ENCODE data around the gene SSH2. TPM values are rescaled to one million over a fixed set of nuclear protein-coding genes. Genes with fewer than 3 reads are reported as not detected.
"Not testable (repeated sequence)": the region's sequence is repeated elsewhere in the genome, so short reads cannot be mapped to it uniquely, and the experiment has no call there.

Gene SSH2
- total RNA-seq, 2 experiments from 2014 or later = 32.0 to 33.1 TPM

GRCh38 chr17:29897136-29897535 lies 32.9 kb downstream of the SSH2 start:
- H3K27ac Mint-ChIP-seq; H3K36me3 Mint-ChIP-seq; H3K4me3 Mint-ChIP-seq; DNase-seq; intact Hi-C loops (cut with micrococcal nuclease); H3K9me3 Mint-ChIP-seq; POLR2A ChIA-PET; H3K27me3 Mint-ChIP-seq; CTCF ChIA-PET: not testable (repeated sequence)
- H3K4me1 Mint-ChIP-seq (ENCODE audit: low read depth) = peaks cover 12% of the 10 kb centered on the region

- Mint-ChIP-seq H3K27me3 (no peaks in the 10 kb centered on the region), H3K9me3 (peaks cover 2% of the 10 kb centered on the region), H3K36me3 (peaks cover 6% of the 10 kb centered on the region), H3K27ac (no peak overlapping the region), H3K4me3 (no peak overlapping the region), H3K4me1 (ENCODE audit: low read depth) (peaks cover 14% of the 10 kb centered on the region)
- DNase-seq = no peak
- intact Hi-C loops (cut with micrococcal nuclease) = no loop called here
- ChIA-PET POLR2A (no interaction called here), CTCF (interaction anchor here (1.0 to 1.1 kb wide), 2 partner anchors 39 to 113 kb away, joined by 3 to 9 read pairs; no protein-coding TSS in a partner anchor)
These were observed 37.8 kb downstream of the SSH2 start for GRCh38 chr17:29892201-29892600.

- no peak overlapping the region for H3K27ac Mint-ChIP-seq
- peaks cover 7% of the 10 kb centered on the region for H3K36me3 Mint-ChIP-seq
- no peak overlapping the region for H3K4me3 Mint-ChIP-seq
- peaks cover 14% of the 10 kb centered on the region for H3K4me1 Mint-ChIP-seq (ENCODE audit: low read depth)
- ChIA-PET CTCF (interaction anchor here (0.7 kb wide), 1 partner anchor 136 kb away, joined by 3 read pairs; no protein-coding TSS in a partner anchor), POLR2A (no interaction called here)
- intact Hi-C loops (cut with micrococcal nuclease) = no loop called here
- no peak for DNase-seq
- H3K27me3 Mint-ChIP-seq = no peaks in the 10 kb centered on the region
- peaks cover 2% of the 10 kb centered on the region for H3K9me3 Mint-ChIP-seq
These were observed 38.9 kb downstream of the SSH2 start for GRCh38 chr17:29891131-29891530.

DNA sequence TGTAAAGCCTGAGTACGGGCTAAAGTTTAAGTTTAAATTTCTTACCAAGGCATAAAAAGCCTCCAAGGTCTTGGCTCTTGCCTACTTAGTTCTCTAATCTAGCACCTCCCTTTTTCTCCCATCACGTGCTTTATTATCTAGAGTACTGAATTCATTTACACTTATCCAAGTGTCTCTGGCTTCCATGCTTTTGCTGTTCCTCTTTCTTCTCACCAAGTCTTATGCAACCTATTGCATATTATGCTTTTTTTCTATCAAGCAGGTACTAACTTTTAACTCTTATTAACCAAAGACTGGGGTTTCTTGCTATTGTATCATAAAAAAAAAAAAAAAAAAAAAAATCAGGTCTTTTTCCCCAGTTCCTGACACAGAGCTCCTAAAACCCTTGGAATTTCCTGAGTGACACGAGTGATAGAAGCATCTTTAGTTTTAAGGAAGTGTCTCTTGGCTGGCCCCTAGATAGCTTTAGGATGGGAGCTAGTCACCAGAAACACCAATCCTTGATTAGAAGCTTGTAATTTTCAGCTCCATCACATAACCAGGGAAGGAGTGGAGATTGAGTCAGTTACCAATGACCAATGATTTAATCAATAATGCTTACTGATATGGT lies 44.9 kb downstream of the SSH2 start:
- DNase-seq = no peak
- no peak overlapping the region for H3K4me3 Mint-ChIP-seq
- intact Hi-C loops (cut with micrococcal nuclease) = no loop called here
- POLR2A ChIA-PET = interaction anchor here (0.6 kb wide), 1 partner anchor 504 kb away, joined by 3 read pairs; no protein-coding TSS in a partner anchor
- H3K27ac Mint-ChIP-seq = no peak overlapping the region
- peaks cover 15% of the 10 kb centered on the region for H3K4me1 Mint-ChIP-seq (ENCODE audit: low read depth)
- no peaks in the 10 kb centered on the region for H3K27me3 Mint-ChIP-seq
- CTCF ChIA-PET = interaction anchor here (1.1 kb wide), 1 partner anchor 46 kb away, joined by 3 read pairs; no protein-coding TSS in a partner anchor
- H3K9me3 Mint-ChIP-seq = no peaks in the 10 kb centered on the region
- peaks cover 4% of the 10 kb centered on the region for H3K36me3 Mint-ChIP-seq

DNA sequence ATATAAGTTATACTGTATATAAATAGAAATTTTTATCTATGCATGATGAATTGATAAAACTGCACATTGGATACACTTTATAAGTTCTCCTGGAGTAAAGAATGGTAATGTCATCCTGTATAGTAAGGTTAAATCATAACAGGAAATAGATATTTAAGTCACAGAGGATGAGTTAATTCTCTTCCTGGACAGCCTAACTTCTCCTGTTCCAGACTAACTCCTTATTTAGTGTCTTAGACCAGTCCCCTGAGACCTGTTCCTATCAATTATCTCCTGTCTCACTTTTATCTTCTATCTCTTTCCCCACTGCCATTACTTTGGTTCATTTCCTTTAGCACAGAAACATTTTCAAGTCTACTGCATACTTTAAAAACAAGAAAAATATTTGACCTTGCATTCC lies 46.5 kb downstream of the SSH2 start:
- Mint-ChIP-seq H3K36me3 (peaks cover 2% of the 10 kb centered on the region), H3K4me3 (no peak overlapping the region), H3K9me3 (no peaks in the 10 kb centered on the region), H3K27me3 (no peaks in the 10 kb centered on the region), H3K27ac (no peak overlapping the region), H3K4me1 (ENCODE audit: low read depth) (peaks cover 14% of the 10 kb centered on the region)
- intact Hi-C loops (cut with micrococcal nuclease) = no loop called here
- CTCF ChIA-PET = no interaction called here
- POLR2A ChIA-PET = no interaction called here
- no peak for DNase-seq

GRCh38 chr17:29881256-29881655 lies 48.8 kb downstream of the SSH2 start:
- intact Hi-C loops (cut with micrococcal nuclease) = no loop called here
- CTCF ChIA-PET = no interaction called here

GRCh38 chr17:29880031-29880430 lies 50.0 kb downstream of the SSH2 start:
- H3K27ac Mint-ChIP-seq = no peak overlapping the region
- no peaks in the 10 kb centered on the region for H3K9me3 Mint-ChIP-seq
- ChIA-PET CTCF (interaction anchor here (0.7 to 1.2 kb wide), 2 partner anchors 52 to 1357 kb away, joined by 3 read pairs; no protein-coding TSS in a partner anchor), POLR2A (no interaction called here)
- no peak for DNase-seq
- no peak overlapping the region for H3K4me3 Mint-ChIP-seq
- no peaks in the 10 kb centered on the region for H3K36me3 Mint-ChIP-seq
- no peaks in the 10 kb centered on the region for H3K27me3 Mint-ChIP-seq
- peaks cover 19% of the 10 kb centered on the region for H3K4me1 Mint-ChIP-seq (ENCODE audit: low read depth)
- intact Hi-C loops (cut with micrococcal nuclease) = no loop called here

More at GRCh38 chr17:29881256-29881655, 48.8 kb downstream of the SSH2 start:
- no peak overlapping the region for H3K4me3 Mint-ChIP-seq
- no peaks in the 10 kb centered on the region for H3K27me3 Mint-ChIP-seq
- POLR2A ChIA-PET = no interaction called here
- no peak overlapping the region for H3K27ac Mint-ChIP-seq
- no peak for DNase-seq
- H3K4me1 Mint-ChIP-seq (ENCODE audit: low read depth) = peaks cover 14% of the 10 kb centered on the region
- no peaks in the 10 kb centered on the region for H3K9me3 Mint-ChIP-seq
- peaks cover 2% of the 10 kb centered on the region for H3K36me3 Mint-ChIP-seq

- Mint-ChIP-seq H3K36me3 (no peaks in the 10 kb centered on the region), H3K27me3 (no peaks in the 10 kb centered on the region), H3K4me3 (no peak overlapping the region), H3K9me3 (no peaks in the 10 kb centered on the region), H3K27ac (no peak overlapping the region), H3K4me1 (ENCODE audit: low read depth) (peaks cover 12% of the 10 kb centered on the region)
- no peak for DNase-seq
- ChIA-PET CTCF (interaction anchor here (4.6 kb wide), 1 partner anchor 56 kb away, joined by 31 read pairs; the partner anchor contains the start of gene SSH2), POLR2A (interaction anchor here (0.5 kb wide), 1 partner anchor 53 kb away, joined by 5 read pairs; no protein-coding TSS in a partner anchor)
- intact Hi-C loops (cut with micrococcal nuclease) = no loop called here
These were observed 55.0 kb downstream of the SSH2 start for GRCh38 chr17:29874931-29875596.

DNA sequence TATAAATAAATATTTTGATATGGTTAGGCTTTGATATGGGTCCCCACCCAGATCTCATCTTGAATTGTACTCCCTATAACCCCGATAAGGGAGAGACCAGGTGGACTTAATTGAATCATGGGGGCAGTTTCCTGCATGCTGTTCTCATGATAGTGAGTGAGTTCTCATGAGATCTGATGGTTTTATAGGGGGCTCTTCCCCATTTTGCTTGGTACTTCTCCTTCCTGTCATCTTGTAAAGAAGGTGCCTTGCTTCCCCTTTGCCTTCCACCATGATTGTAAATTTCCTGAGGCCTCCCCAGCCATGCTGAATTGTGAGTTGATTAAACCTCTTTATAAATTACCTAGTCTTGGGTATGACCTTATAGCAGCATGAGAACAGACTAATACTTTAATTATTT lies 55.7 kb downstream of the SSH2 start:
- ChIA-PET POLR2A (interaction anchor here (0.5 kb wide), 1 partner anchor 53 kb away, joined by 5 read pairs; no protein-coding TSS in a partner anchor), CTCF (interaction anchor here (4.6 kb wide), 1 partner anchor 57 kb away, joined by 31 read pairs; the partner anchor contains the start of gene SSH2)
- H3K27ac Mint-ChIP-seq; H3K36me3 Mint-ChIP-seq; intact Hi-C loops (cut with micrococcal nuclease); H3K4me3 Mint-ChIP-seq; H3K9me3 Mint-ChIP-seq; H3K27me3 Mint-ChIP-seq; DNase-seq: not testable (repeated sequence)
- H3K4me1 Mint-ChIP-seq (ENCODE audit: low read depth) = peaks cover 12% of the 10 kb centered on the region

- H3K4me1 Mint-ChIP-seq (ENCODE audit: low read depth) = peaks cover 12% of the 10 kb centered on the region
- intact Hi-C loops (cut with micrococcal nuclease) = no loop called here
- no peaks in the 10 kb centered on the region for H3K27me3 Mint-ChIP-seq
- H3K36me3 Mint-ChIP-seq = no peaks in the 10 kb centered on the region
- no peak overlapping the region for H3K27ac Mint-ChIP-seq
- POLR2A ChIA-PET = interaction anchor here (0.6 kb wide), 1 partner anchor 89 kb away, joined by 3 read pairs; no protein-coding TSS in a partner anchor
- CTCF ChIA-PET = interaction anchor here (0.6 to 4.6 kb wide), 4 partner anchors 57 to 223 kb away, joined by 3 to 31 read pairs (median 4); partner anchors contain the start of gene SSH2
- no peak for DNase-seq
- no peaks in the 10 kb centered on the region for H3K9me3 Mint-ChIP-seq
- H3K4me3 Mint-ChIP-seq = no peak overlapping the region
These were observed 56.6 kb downstream of the SSH2 start for GRCh38 chr17:29873476-29873875.

DNA sequence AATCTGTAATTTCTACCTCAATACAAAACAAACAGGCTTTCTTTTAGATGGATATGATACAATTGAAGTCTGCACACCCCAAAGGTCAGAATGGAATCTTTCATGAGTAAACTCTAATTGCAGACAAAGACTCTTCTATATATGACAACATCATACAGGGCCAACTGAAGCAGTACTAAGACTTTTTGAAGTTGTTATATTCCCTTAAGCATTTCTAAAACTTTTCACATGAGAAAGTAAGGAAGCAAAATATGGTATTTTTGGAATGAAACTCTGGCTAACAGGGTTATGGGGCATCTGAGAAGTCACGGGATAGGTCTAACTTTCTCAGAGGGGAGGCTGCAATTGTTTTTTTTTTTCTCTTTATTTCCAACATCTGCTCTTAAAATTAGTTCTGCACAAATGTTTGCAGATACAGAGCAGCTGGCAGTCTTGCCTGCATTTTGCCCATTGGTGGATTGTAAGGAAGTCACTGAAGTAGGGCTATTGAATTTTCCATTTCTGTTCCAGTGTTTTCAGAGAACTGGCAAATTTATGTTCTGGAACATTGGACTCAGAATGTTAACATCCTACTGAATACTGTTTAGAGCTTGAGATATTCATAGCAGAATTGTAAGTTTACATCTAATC lies 59.1 kb downstream of the SSH2 start:
- Mint-ChIP-seq H3K9me3 (no peaks in the 10 kb centered on the region), H3K36me3 (no peaks in the 10 kb centered on the region), H3K27me3 (no peaks in the 10 kb centered on the region), H3K4me1 (ENCODE audit: low read depth) (peaks cover 14% of the 10 kb centered on the region), H3K4me3 (no peak overlapping the region), H3K27ac (no peak overlapping the region)
- CTCF ChIA-PET = interaction anchor here (1.8 to 4.6 kb wide), 2 partner anchors 60 to 63 kb away, joined by 13 to 31 read pairs; partner anchors contain the start of gene SSH2
- intact Hi-C loops (cut with micrococcal nuclease) = no loop called here
- DNase-seq = no peak
- POLR2A ChIA-PET = no interaction called here

GRCh38 chr17:29867643-29868181 lies 62.3 kb downstream of the SSH2 start:
- H3K36me3 Mint-ChIP-seq = no peaks in the 10 kb centered on the region
- H3K27me3 Mint-ChIP-seq = no peaks in the 10 kb centered on the region
- CTCF ChIA-PET = interaction anchor here (1.4 to 2.0 kb wide), 4 partner anchors 52 to 63 kb away, joined by 3 to 38 read pairs (median 4); partner anchors contain the start of gene SSH2
- no peak overlapping the region for H3K4me3 Mint-ChIP-seq
- DNase-seq = no peak
- intact Hi-C loops (cut with micrococcal nuclease) = loop anchor here (1.0 kb wide), 1 partner anchor 64 kb away; no protein-coding TSS in a partner anchor
- no peaks in the 10 kb centered on the region for H3K9me3 Mint-ChIP-seq
- peaks cover 2% of the 10 kb centered on the region for H3K4me1 Mint-ChIP-seq (ENCODE audit: low read depth)
- H3K27ac Mint-ChIP-seq = no peak overlapping the region
- POLR2A ChIA-PET = no interaction called here
